Measurements from ENCODE around the gene EPN1. TPM values are rescaled to one million over a fixed set of nuclear protein-coding genes. Genes with fewer than 3 reads are reported as not detected.
A peak's percentile ranks its signal among the peaks of the same experiment; 100 is the strongest.

The EPN1 gene
- total and polyA plus RNA-seq, 2 experiments from 2014 or later, result 47.1 to 223 TPM

GRCh38 chr19:55637534-55637933 lies 37.5 kb upstream of the EPN1 start:
- H3K27me3 Mint-ChIP-seq (ENCODE audit: insufficient read depth, low read depth, poor library complexity), result peaks cover 31% of the 10 kb centered on the region
- H3K4me3 Mint-ChIP-seq, result peak overlapping the region; percentile 1; the same call in 2 of the 3 replicates
- Histone ChIP-seq H4K20me1 (replicated peaks; ENCODE audit: insufficient read depth) (peaks cover 5% of the 10 kb centered on the region; the same call in 1 of the 2 replicates), H3K79me2 (replicated peaks; ENCODE audit: insufficient read depth) (peaks cover 17% of the 10 kb centered on the region), H3F3A (replicated peaks; ENCODE audit: low read depth) (peaks cover 30% of the 10 kb centered on the region), H3K4me3 (no peak overlapping the region), H2AFZ (no peak overlapping the region), H3K27me3 (ENCODE audit: insufficient read depth) (no peaks in the 10 kb centered on the region), H3K36me3 (ENCODE audit: insufficient read depth) (no peaks in the 10 kb centered on the region), H3K27ac (ENCODE audit: low read depth) (no peak overlapping the region), H3K4me1 (ENCODE audit: insufficient read depth) (peaks cover 9% of the 10 kb centered on the region), H3K9me2 (ENCODE audit: insufficient read depth) (peaks cover 3% of the 10 kb centered on the region; the same call in 1 of the 2 replicates), H3K4me2 (no peak overlapping the region)
- H3K27ac Mint-ChIP-seq, result no peak overlapping the region
- H3K9me3 Mint-ChIP-seq, result peaks cover 11% of the 10 kb centered on the region
- DNase-seq (ENCODE audit: low spot score), result no peak
- no peak for ATAC-seq
- TF ChIP-seq, protein P1, sequence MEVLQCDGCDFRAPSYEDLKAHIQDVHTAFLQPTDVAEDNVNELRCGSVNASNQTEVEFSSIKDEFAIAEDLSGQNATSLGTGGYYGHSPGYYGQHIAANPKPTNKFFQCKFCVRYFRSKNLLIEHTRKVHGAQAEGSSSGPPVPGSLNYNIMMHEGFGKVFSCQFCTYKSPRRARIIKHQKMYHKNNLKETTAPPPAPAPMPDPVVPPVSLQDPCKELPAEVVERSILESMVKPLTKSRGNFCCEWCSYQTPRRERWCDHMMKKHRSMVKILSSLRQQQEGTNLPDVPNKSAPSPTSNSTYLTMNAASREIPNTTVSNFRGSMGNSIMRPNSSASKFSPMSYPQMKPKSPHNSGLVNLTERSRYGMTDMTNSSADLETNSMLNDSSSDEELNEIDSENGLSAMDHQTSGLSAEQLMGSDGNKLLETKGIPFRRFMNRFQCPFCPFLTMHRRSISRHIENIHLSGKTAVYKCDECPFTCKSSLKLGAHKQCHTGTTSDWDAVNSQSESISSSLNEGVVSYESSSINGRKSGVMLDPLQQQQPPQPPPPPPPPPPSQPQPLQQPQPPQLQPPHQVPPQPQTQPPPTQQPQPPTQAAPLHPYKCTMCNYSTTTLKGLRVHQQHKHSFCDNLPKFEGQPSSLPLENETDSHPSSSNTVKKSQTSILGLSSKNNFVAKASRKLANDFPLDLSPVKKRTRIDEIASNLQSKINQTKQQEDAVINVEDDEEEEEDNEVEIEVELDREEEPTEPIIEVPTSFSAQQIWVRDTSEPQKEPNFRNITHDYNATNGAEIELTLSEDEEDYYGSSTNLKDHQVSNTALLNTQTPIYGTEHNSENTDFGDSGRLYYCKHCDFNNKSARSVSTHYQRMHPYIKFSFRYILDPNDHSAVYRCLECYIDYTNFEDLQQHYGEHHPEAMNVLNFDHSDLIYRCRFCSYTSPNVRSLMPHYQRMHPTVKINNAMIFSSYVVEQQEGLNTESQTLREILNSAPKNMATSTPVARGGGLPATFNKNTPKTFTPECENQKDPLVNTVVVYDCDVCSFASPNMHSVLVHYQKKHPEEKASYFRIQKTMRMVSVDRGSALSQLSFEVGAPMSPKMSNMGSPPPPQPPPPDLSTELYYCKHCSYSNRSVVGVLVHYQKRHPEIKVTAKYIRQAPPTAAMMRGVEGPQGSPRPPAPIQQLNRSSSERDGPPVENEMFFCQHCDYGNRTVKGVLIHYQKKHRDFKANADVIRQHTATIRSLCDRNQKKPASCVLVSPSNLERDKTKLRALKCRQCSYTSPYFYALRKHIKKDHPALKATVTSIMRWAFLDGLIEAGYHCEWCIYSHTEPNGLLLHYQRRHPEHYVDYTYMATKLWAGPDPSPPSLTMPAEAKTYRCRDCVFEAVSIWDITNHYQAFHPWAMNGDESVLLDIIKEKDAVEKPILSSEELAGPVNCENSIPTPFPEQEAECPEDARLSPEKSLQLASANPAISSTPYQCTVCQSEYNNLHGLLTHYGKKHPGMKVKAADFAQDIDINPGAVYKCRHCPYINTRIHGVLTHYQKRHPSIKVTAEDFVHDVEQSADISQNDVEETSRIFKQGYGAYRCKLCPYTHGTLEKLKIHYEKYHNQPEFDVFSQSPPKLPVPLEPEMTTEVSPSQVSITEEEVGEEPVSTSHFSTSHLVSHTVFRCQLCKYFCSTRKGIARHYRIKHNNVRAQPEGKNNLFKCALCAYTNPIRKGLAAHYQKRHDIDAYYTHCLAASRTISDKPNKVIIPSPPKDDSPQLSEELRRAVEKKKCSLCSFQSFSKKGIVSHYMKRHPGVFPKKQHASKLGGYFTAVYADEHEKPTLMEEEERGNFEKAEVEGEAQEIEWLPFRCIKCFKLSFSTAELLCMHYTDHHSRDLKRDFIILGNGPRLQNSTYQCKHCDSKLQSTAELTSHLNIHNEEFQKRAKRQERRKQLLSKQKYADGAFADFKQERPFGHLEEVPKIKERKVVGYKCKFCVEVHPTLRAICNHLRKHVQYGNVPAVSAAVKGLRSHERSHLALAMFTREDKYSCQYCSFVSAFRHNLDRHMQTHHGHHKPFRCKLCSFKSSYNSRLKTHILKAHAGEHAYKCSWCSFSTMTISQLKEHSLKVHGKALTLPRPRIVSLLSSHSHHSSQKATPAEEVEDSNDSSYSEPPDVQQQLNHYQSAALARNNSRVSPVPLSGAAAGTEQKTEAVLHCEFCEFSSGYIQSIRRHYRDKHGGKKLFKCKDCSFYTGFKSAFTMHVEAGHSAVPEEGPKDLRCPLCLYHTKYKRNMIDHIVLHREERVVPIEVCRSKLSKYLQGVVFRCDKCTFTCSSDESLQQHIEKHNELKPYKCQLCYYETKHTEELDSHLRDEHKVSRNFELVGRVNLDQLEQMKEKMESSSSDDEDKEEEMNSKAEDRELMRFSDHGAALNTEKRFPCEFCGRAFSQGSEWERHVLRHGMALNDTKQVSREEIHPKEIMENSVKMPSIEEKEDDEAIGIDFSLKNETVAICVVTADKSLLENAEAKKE (CRISPR knock-in tag; IDR thresholded peaks at IDR 0.05), result no peak
- TF ChIP-seq CREB1 (CRISPR knock-in tag; IDR thresholded peaks at IDR 0.05; ENCODE audit: low read depth), result no peak
- H3K36me3 Mint-ChIP-seq (ENCODE audit: low read depth), result peaks cover 20% of the 10 kb centered on the region
- peaks cover 25% of the 10 kb centered on the region for H3K4me1 Mint-ChIP-seq

DNA sequence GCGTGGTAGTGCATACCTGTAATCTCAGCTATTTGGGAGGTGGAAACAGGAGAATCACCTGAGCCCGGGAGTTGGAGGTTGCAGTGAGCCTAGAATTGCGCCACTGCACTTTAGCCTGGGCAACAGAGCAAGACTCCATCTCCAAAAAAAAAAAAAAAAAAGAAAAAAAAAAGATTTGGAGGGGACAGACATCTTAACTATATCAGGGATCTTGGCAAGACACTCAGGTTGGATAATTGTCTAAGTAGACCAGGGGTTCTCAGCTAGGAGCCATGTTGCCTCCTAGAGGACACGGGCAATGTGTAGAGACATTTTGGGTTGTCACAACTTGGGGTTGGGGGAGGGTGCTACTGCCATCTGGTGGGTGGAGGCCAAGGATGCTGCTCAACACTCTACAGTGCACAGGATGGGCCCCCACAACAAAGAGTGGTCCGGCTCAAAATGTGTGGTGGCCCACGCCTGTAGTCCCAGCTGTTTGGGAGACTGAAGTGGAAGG lies 36.1 kb upstream of the EPN1 start:
- peak; percentile 0; the same call in 1 of the 3 replicates for ATAC-seq
- Histone ChIP-seq H3K4me3 (no peak overlapping the region), H3K27me3 (ENCODE audit: insufficient read depth) (no peaks in the 10 kb centered on the region), H3K27ac (ENCODE audit: low read depth) (no peak overlapping the region), H3K4me2 (no peak overlapping the region), H3K9me2 (ENCODE audit: insufficient read depth) (peaks cover 3% of the 10 kb centered on the region; the same call in 1 of the 2 replicates), H3K4me1 (ENCODE audit: insufficient read depth) (peaks cover 9% of the 10 kb centered on the region), H2AFZ (no peak overlapping the region), H3K79me2 (replicated peaks; ENCODE audit: insufficient read depth) (peaks cover 23% of the 10 kb centered on the region), H4K20me1 (replicated peaks; ENCODE audit: insufficient read depth) (peaks cover 5% of the 10 kb centered on the region; the same call in 1 of the 2 replicates), H3F3A (replicated peaks; ENCODE audit: low read depth) (peaks cover 22% of the 10 kb centered on the region), H3K36me3 (ENCODE audit: insufficient read depth) (no peaks in the 10 kb centered on the region)
- H3K9me3 Mint-ChIP-seq, result peaks cover 11% of the 10 kb centered on the region
- peak overlapping the region; percentile 50; the same call in 1 of the 2 replicates for H3K27ac Mint-ChIP-seq
- DNase-seq (ENCODE audit: low spot score), result peak; percentile 81
- H3K4me1 Mint-ChIP-seq, result peaks cover 30% of the 10 kb centered on the region
- H3K36me3 Mint-ChIP-seq (ENCODE audit: low read depth), result peaks cover 23% of the 10 kb centered on the region
- peaks cover 34% of the 10 kb centered on the region for H3K27me3 Mint-ChIP-seq (ENCODE audit: insufficient read depth, low read depth, poor library complexity)
- H3K4me3 Mint-ChIP-seq, result peak overlapping the region; percentile 53; the same call in 2 of the 3 replicates
- TF ChIP-seq, protein P2, sequence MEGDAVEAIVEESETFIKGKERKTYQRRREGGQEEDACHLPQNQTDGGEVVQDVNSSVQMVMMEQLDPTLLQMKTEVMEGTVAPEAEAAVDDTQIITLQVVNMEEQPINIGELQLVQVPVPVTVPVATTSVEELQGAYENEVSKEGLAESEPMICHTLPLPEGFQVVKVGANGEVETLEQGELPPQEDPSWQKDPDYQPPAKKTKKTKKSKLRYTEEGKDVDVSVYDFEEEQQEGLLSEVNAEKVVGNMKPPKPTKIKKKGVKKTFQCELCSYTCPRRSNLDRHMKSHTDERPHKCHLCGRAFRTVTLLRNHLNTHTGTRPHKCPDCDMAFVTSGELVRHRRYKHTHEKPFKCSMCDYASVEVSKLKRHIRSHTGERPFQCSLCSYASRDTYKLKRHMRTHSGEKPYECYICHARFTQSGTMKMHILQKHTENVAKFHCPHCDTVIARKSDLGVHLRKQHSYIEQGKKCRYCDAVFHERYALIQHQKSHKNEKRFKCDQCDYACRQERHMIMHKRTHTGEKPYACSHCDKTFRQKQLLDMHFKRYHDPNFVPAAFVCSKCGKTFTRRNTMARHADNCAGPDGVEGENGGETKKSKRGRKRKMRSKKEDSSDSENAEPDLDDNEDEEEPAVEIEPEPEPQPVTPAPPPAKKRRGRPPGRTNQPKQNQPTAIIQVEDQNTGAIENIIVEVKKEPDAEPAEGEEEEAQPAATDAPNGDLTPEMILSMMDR (conservative IDR thresholded peaks at IDR 0.05; ENCODE audit: low read depth in 2 of 2), result peak; percentile 66 to 73
- no peak for TF ChIP-seq STAT1 (IDR thresholded peaks at IDR 0.05; ENCODE audit: unreplicated experiment)

Measured in GM23338 (cell line).